K562 (cell line): ENCODE measurements around the gene DCAF12. TPM values are rescaled to one million over a fixed set of nuclear protein-coding genes. Genes with fewer than 3 reads are reported as not detected.
A peak's percentile ranks its signal among the peaks of the same experiment; 100 is the strongest.

ENCODE experiments used
- ATAC-seq: fragments of 200-7000 bp; cut with Tn5 transposase; 3 replicates; pipeline ENCODE4 v1.9.1; 2020; ENCODE audit warnings: moderate library complexity
- BruUV-seq: library from RNA; stranded (reverse); fragments of 400-500 nt; replicated peaks from 2 replicates; lab custom pipeline; 2021; lab: Mats Ljungman, UMichigan
- CTCF ChIA-PET: fragments of 300-600 bp; formaldehyde crosslinking; extraction: SDS; loops from one replicate; lab custom pipeline; 2021; ENCODE audit warnings: low intra/inter-chr PET ratio; lab: Yijun Ruan, JAX
- POLR2A ChIA-PET: fragments of 300-600, 350-650 bp; sonication (Branson Sonifier 250); formaldehyde crosslinking; extraction: SDS; loops from one replicate; lab custom pipeline; 2021; ENCODE audit warnings: antibody characterized with exemption, inconsistent platforms; lab: Yijun Ruan, JAX
- DNase-seq, 4 experiments: peaks; one replicate each; pipeline versions ENCODE4 v3.0.0 to v3.0.0-alpha.2; 2011 to 2018; ENCODE audit warnings: low spot score in 3 of 4, mixed read lengths in 3 of 4; ENCODE audit errors: extremely low read depth in 1 of 4
- FAIRE-seq: peaks from 2 replicates; lab custom pipeline; 2011; peaks lifted over from hg19 to GRCh38; lab: Jason Lieb, UNC
- H2AFZ ChIP-seq: 2 replicates; pipeline ENCODE4 v1.6.0; 2011; ENCODE audit warnings: low read depth, low read length, control low read depth, inconsistent platforms
- H3K27ac ChIP-seq: fragments of 200-600 bp; 3 replicates; pipeline ENCODE4 v1.8.0; 2011; ENCODE audit warnings: low read depth, mild to moderate bottlenecking, control low read depth, inconsistent platforms, low read length, moderate library complexity, mixed read lengths; ENCODE audit errors: extremely low read depth
- H3K27me3 ChIP-seq, 2 experiments: fragments of 300-600 bp in 1 of 2; 2 replicates in 1 of 2; 3 replicates in 1 of 2; pipeline versions ENCODE4 v1.6.0 to v1.8.0; 2011; ENCODE audit warnings: inconsistent platforms in 2 of 2, low read length in 2 of 2, mild to moderate bottlenecking in 1 of 2, mixed read lengths in 1 of 2, moderate library complexity in 1 of 2; ENCODE audit not compliant: control insufficient read depth in 2 of 2, insufficient read depth in 2 of 2
- H3K36me3 ChIP-seq: fragments of 300-600 bp; 3 replicates; pipeline ENCODE4 v1.8.0; 2011; ENCODE audit warnings: mild to moderate bottlenecking, low read length, inconsistent platforms; ENCODE audit not compliant: control insufficient read depth, insufficient read depth
- H3K4me1 ChIP-seq, 2 experiments: fragments of 200-600 bp in 1 of 2; replicated peaks in 1 of 2; 2 replicates in 1 of 2; 3 replicates in 1 of 2; pipeline versions ENCODE4 v1.5.1 to v1.8.0; 2011; ENCODE audit warnings: inconsistent platforms in 2 of 2, low read length in 2 of 2, mild to moderate bottlenecking in 1 of 2, mixed read lengths in 1 of 2, moderate library complexity in 1 of 2; ENCODE audit not compliant: control insufficient read depth in 2 of 2, insufficient read depth in 2 of 2
- H3K4me2 ChIP-seq: 2 replicates; pipeline ENCODE4 v1.6.1; 2011; ENCODE audit warnings: low read length, control low read depth, inconsistent platforms, mixed read lengths; ENCODE audit not compliant: insufficient read depth
- H3K4me3 ChIP-seq: fragments of 200-600 bp; sonication (generic), shearing (Covaris generic); 2 replicates; pipeline ENCODE4 v1.5.1; 2016; ENCODE audit warnings: control low read depth, inconsistent platforms
- H3K79me2 ChIP-seq: fragments of 200-600 bp; 3 replicates; pipeline ENCODE4 v1.8.0; 2011; ENCODE audit warnings: low read length, inconsistent platforms; ENCODE audit not compliant: control insufficient read depth, insufficient read depth
- H3K9ac ChIP-seq, 2 experiments: 2 replicates each; pipeline versions ENCODE4 v1.6.0 to v1.6.1; 2011; ENCODE audit warnings: low read depth in 2 of 2, low read length in 2 of 2, control low read depth in 1 of 2, inconsistent platforms in 1 of 2, mild to moderate bottlenecking in 1 of 2, mixed read lengths in 1 of 2; ENCODE audit not compliant: insufficient read depth in 1 of 2
- H3K9me1 ChIP-seq: one replicate; pipeline ENCODE4 v1.6.0; 2011; ENCODE audit warnings: inconsistent platforms, mild to moderate bottlenecking, low read length, moderate library complexity; ENCODE audit not compliant: control insufficient read depth, insufficient read depth
- H3K9me3 ChIP-seq: replicated peaks from 2 replicates; pipeline ENCODE4 v1.5.1; 2011; ENCODE audit warnings: low read depth, low read length, inconsistent platforms; ENCODE audit not compliant: control insufficient read depth, insufficient read depth
- H4K20me1 ChIP-seq: replicated peaks from 2 replicates; pipeline ENCODE4 v1.6.1; 2011; ENCODE audit warnings: low read length, inconsistent platforms, mixed read lengths; ENCODE audit not compliant: control insufficient read depth, insufficient read depth
- CBX2 ChIP-seq: fragments of 200-600 bp; sonication (generic); IDR thresholded peaks from one replicate; pipeline ENCODE4 v1.6.1; 2012; ENCODE audit warnings: mild to moderate bottlenecking, low read length, inconsistent platforms; ENCODE audit not compliant: insufficient read depth, poor library complexity, severe bottlenecking
- CCAR2 ChIP-seq: fragments of 200-400 bp; formaldehyde crosslinking; IDR thresholded peaks from 2 replicates; pipeline ENCODE4 v1.6.1; 2017; ENCODE audit warnings: mild to moderate bottlenecking, low read depth, low read length
- IFI16 ChIP-seq: fragments of 250-450 bp; sonication (Bioruptor Pico); IDR thresholded peaks from 2 replicates; pipeline ENCODE4 v2.1.2; 2022; ENCODE audit warnings: mild to moderate bottlenecking, inconsistent platforms
- IRF1 ChIP-seq: sonication (generic); formaldehyde crosslinking; IDR thresholded peaks from 2 replicates; pipeline ENCODE4 v1.8.0; 2022; ENCODE audit warnings: missing genetic modification reagents, mild to moderate bottlenecking, borderline replicate concordance
- POLR2AphosphoS2 ChIP-seq: IDR thresholded peaks from 2 replicates; pipeline ENCODE4 v1.6.1; 2012; ENCODE audit warnings: low read length, improper control_type of control experiment
- PTBP1 ChIP-seq: fragments of 200-400 bp; formaldehyde crosslinking; IDR thresholded peaks from 2 replicates; pipeline ENCODE4 v1.6.1; 2017; ENCODE audit warnings: low read depth, low read length
- SMAD4 ChIP-seq: fragments of 250-450 bp; sonication (Bioruptor Pico); conservative IDR thresholded peaks from 2 replicates; pipeline ENCODE4 v1.8.0; 2021; ENCODE audit warnings: inconsistent platforms, mild to moderate bottlenecking, moderate library complexity
- TCF7L2 ChIP-seq: fragments of 150-350 bp; IDR thresholded peaks from 2 replicates; pipeline ENCODE4 v1.6.1; 2016; ENCODE audit warnings: low read depth, mild to moderate bottlenecking, low read length, moderate library complexity
- THAP12 ChIP-seq: fragments of 250-450 bp; sonication (Bioruptor Pico); IDR thresholded peaks from 2 replicates; pipeline ENCODE4 v1.9.0; 2021; ENCODE audit warnings: mild to moderate bottlenecking, inconsistent platforms
- TRIM28 ChIP-seq: fragments of 450-650 bp; IDR thresholded peaks from 2 replicates; pipeline ENCODE4 v1.6.1; 2017
- XRCC5 ChIP-seq: fragments of 200-400 bp; formaldehyde crosslinking; IDR thresholded peaks from 2 replicates; pipeline ENCODE4 v1.6.1; 2017; ENCODE audit warnings: low read depth, mild to moderate bottlenecking, low read length
- ZHX1 ChIP-seq: fragments of 150-350 bp; conservative IDR thresholded peaks from 2 replicates; pipeline ENCODE4 v1.6.1; 2014; ENCODE audit warnings: low read length
- ZNF347 ChIP-seq: fragments of 450-650 bp; formaldehyde crosslinking; IDR thresholded peaks from 2 replicates; pipeline ENCODE4 v1.4.0; 2020; ENCODE audit warnings: low read depth, mild to moderate bottlenecking, moderate library complexity
- ZNF583 ChIP-seq: fragments of 250-450 bp; sonication (Bioruptor Pico); IDR thresholded peaks from 2 replicates; pipeline ENCODE4 v1.4.0; 2020
- ZZZ3 ChIP-seq: fragments of 450-650 bp; IDR thresholded peaks from 2 replicates; pipeline ENCODE4 v1.6.1; 2016; ENCODE audit warnings: antibody characterized with exemption, mild to moderate bottlenecking, moderate library complexity
- WGBS: fragments of 100-300 bp; shearing (Covaris generic); methylation state at CpG from one replicate; pipeline ENCODE4 v1.1.6; 2016; ENCODE audit warnings: low coverage, mixed read lengths; ENCODE audit not compliant: insufficient coverage; ENCODE audit errors: missing lambda C conversion rate; 5-methylcytosine and 5-hydroxymethylcytosine counted together
- in situ Hi-C: fragments of 300-500 bp; cut with MboI; formaldehyde crosslinking; loops from 4 replicates; pipeline ENCODE4 v1.15.0; 2018; ENCODE audit warnings: inconsistent platforms, mixed read lengths
- intact Hi-C: fragments of 100-400 bp; cut with micrococcal nuclease; formaldehyde crosslinking; loops from 2 replicates; pipeline ENCODE4 v1.14.2; 2022
- polyA plus RNA-seq, 8 experiments: library from polyadenylated mRNA; depleted of rRNA in 4 of 8; stranded (reverse) in 5 of 8; unstranded in 3 of 8; fragments of >200 nt; fragmentation: Nextera tagmentation in 2 of 8; fragmentation: Illumina TruSeq in 1 of 8; extraction: Ambion mirVana in 2 of 8; extraction: Trizol in 1 of 8; gene quantifications; 2 replicates each; pipeline versions ENCODE4 v1.2.1 to v1.2.3, GENCODE V29; 2011 to 2014; ENCODE audit warnings: inconsistent platforms in 1 of 8, missing spikeins in 1 of 8
- total RNA-seq, 7 experiments: library from RNA; depleted of rRNA in 6 of 7; stranded (reverse); fragments of >200 nt in 6 of 7; fragmentation: Illumina TruSeq in 2 of 7; extraction: Trizol in 2 of 7; gene quantifications; 2 replicates each; pipeline versions ENCODE4 v1.2.1 to v1.2.3, GENCODE V29; 2011 to 2021; ENCODE audit warnings: low replicate concordance in 1 of 7

The DCAF12 gene
- total and polyA plus RNA-seq, 9 of the 15 experiments (the other 6 are each of a cell fraction or from before 2014, with no cell fraction given), result 10.9 to 59.6 (median 30.8) TPM

GRCh38 chr9:34131571-34131970 is 5.1 kb upstream of the DCAF12 start:
- no peak overlapping the region for H3K4me3 ChIP-seq

More at GRCh38 chr9:34131571-34131970, 5.1 kb upstream of the DCAF12 start:
- H3K9me1 ChIP-seq, result no peaks in the 10 kb centered on the region
- no peaks in the 10 kb centered on the region for H3K9me3 ChIP-seq
- H4K20me1 ChIP-seq, result no peaks in the 10 kb centered on the region
- ChIA-PET CTCF (no interaction called here), POLR2A (interaction anchor here (1.5 to 1.6 kb wide), 2 partner anchors 19 to 47 kb away, joined by 6 to 7 read pairs; partner anchors contain the start of gene UBAP1)
- no peak overlapping the region; a peak in 1 of 4 replicates for H3K9ac ChIP-seq
- H3K27me3 ChIP-seq, result no peaks in the 10 kb centered on the region
- 98% methylated on average over 7 of the region's 7 CpGs for WGBS
- in situ Hi-C loops (no loop called here), intact Hi-C loops (no loop called here)
- H3K4me2 ChIP-seq, result no peak overlapping the region
- DNase-seq (no peak), FAIRE-seq (no peak), ATAC-seq (no peak)
- TF ChIP-seq ZZZ3, result no peak
- no peak for TF ChIP-seq IRF1 (CRISPR knock-in tag)
- no peak for TF ChIP-seq ZNF347 (CRISPR knock-in tag)
- TF ChIP-seq XRCC5, result no peak
- no peak for TF ChIP-seq ZHX1
- TF ChIP-seq PTBP1, result no peak
- TF ChIP-seq POLR2AphosphoS2, result no peak
- TF ChIP-seq TRIM28, result no peak
- no peak for TF ChIP-seq THAP12 (CRISPR knock-in tag)
- TF ChIP-seq CBX2, result no peak
- TF ChIP-seq IFI16 (CRISPR knock-in tag), result no peak
- no peak for TF ChIP-seq CCAR2
- no peak for TF ChIP-seq TCF7L2
- no peak for TF ChIP-seq SMAD4 (CRISPR knock-in tag)
- TF ChIP-seq ZNF583 (CRISPR knock-in tag), result no peak
- no TSS peak for BruUV-seq
- peak overlapping the region; percentile 73 for H3K27ac ChIP-seq
- H3K79me2 ChIP-seq, result peaks cover 3% of the 10 kb centered on the region; the same call in 2 of the 3 replicates
- no peaks in the 10 kb centered on the region for H3K36me3 ChIP-seq
- H3K4me1 ChIP-seq, result peaks cover 23 to 36% of the 10 kb centered on the region in 2 experiments; a peak in 4 of 5 replicates
- peak overlapping the region; percentile 65 for H2AFZ ChIP-seq
